RWPE1 (cell line): ENCODE results near the gene TMSB10.
"Not testable (repeated sequence)": the region's sequence is repeated elsewhere in the genome, so short reads cannot be mapped to it uniquely, and the experiment has no call there.

ENCODE experiments used
- CTCF ChIA-PET: fragments of 350-600 bp; sonication (Branson Sonifier 250); formaldehyde crosslinking; extraction: SDS; loops from one replicate; lab custom pipeline; 2021; lab: Yijun Ruan, JAX
- POLR2A ChIA-PET: fragments of 400-600 bp; formaldehyde crosslinking; extraction: SDS; loops from one replicate; lab custom pipeline; 2020; ENCODE audit warnings: antibody characterized with exemption; ENCODE audit not compliant: low non-redundant PET; lab: Yijun Ruan, JAX
- DNase-seq: peaks from one replicate; pipeline ENCODE4 v3.0.0; 2012; ENCODE audit warnings: low spot score
- H3K27ac ChIP-seq: fragments of 450-650 bp; 2 replicates; pipeline ENCODE4 v1.5.1; 2017
- TF ChIP-seq, protein P1 (sequence below): fragments of 450-650 bp; conservative IDR thresholded peaks from 2 replicates; pipeline ENCODE4 v1.5.1; 2017; ENCODE audit warnings: low read depth, mild to moderate bottlenecking

TMSB10 gene

DNA sequence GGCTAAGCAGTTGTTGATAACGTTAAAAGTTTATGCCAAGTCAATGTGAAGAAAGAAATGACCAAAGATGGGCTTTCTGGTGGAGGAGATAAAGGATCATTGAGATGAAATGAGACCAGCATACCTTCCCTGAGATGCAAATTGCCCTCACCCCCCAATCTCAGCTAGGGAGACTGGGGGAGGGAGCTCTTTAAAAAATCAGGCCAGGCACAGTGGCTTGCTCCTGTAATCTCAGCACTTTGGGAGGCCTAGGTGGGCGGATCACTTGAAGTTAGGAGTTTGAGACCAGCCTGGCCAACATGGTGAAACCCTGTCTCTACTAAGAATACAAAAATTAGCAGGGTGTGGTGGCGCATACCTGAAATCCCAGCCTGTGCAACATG lies 34.6 kb downstream of the TMSB10 start:
- DNase-seq: no peak
- no peak overlapping the region; the same call in 1 of the 2 replicates for H3K27ac ChIP-seq
- POLR2A ChIA-PET: no interaction called here
- TF ChIP-seq, protein P1, sequence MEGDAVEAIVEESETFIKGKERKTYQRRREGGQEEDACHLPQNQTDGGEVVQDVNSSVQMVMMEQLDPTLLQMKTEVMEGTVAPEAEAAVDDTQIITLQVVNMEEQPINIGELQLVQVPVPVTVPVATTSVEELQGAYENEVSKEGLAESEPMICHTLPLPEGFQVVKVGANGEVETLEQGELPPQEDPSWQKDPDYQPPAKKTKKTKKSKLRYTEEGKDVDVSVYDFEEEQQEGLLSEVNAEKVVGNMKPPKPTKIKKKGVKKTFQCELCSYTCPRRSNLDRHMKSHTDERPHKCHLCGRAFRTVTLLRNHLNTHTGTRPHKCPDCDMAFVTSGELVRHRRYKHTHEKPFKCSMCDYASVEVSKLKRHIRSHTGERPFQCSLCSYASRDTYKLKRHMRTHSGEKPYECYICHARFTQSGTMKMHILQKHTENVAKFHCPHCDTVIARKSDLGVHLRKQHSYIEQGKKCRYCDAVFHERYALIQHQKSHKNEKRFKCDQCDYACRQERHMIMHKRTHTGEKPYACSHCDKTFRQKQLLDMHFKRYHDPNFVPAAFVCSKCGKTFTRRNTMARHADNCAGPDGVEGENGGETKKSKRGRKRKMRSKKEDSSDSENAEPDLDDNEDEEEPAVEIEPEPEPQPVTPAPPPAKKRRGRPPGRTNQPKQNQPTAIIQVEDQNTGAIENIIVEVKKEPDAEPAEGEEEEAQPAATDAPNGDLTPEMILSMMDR: no peak
- CTCF ChIA-PET: interaction anchor here (0.7 kb wide), 1 partner anchor 43 kb away, joined by 3 read pairs; no protein-coding TSS in a partner anchor

DNA sequence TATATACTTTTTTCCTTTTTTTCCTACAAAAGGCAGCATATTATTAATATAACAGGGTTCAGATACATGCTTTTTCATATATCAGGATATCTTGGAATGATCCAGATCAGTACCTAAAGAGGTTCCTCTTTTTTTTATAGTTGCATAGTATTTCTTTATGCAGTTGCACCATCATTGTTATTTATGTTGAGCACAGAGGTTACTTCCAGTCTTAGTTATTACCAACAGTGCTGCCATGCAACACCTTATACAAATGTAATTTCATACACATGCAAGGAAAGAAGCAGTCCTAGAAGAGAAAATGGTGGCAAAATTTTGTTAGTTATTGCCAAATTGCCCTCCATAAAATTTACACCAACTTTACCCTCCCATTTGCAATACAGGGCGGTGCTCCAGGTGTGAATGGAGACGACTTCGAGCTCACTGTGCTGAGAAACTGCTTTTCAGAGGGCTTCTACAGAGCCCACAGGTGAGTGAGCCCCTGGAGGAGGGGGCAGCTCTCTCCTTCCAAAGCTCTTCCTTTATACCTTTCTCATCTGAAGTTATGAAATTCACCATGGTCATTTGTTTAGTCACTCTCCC lies 35.5 kb downstream of the TMSB10 start:
- CTCF ChIA-PET: interaction anchor here (0.6 to 0.7 kb wide), 2 partner anchors 15 to 221 kb away, joined by 3 to 4 read pairs; no protein-coding TSS in a partner anchor
- peak overlapping the region; percentile 21; the same call in 1 of the 2 replicates for H3K27ac ChIP-seq
- DNase-seq: no peak
- TF ChIP-seq, protein P1: no peak
- POLR2A ChIA-PET: no interaction called here

DNA sequence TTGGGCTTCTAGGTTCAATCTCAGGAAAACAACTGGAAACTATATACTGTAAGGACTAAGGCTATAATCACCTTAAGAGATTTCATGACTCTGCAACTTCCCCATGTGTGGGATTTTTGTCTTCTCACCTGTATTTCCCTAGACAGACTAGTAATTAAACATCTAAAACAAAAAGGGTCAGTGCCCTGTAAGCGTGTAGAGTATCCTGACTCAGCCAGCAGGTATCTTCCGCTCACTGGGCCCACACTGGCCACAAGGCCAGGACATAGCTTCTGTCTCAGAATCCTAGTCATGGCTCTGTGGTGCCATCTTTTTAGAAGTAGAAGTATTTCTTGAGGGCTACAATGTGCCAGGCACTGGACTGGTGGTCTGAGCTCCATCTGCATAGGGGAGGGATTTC lies 36.7 kb downstream of the TMSB10 start:
- no peak for DNase-seq
- ChIA-PET POLR2A (no interaction called here), CTCF (no interaction called here)
- H3K27ac ChIP-seq: peak overlapping the region; percentile 50; the same call in 1 of the 2 replicates
- TF ChIP-seq, protein P1: no peak

DNA sequence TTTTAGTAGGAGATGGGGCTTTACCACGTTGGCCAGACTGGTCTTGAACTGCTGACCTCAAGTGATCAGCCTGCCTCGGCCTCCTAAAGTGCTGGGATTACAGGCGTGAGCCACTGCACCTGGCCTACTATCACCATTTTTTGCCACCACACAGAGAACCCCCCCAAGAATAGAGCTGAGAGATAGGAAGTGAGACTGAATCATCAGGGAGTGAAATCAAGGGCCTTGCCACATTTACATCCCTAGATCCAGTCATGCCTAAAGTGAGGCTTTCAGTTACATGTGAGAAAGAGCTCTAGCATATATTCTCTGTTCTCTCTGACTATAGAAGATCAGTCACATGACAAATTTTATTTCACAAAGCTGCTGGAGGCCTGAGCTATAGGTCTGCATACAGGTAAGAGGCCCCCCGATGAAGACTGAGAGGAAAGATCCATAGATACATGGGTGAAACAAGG lies 37.5 kb downstream of the TMSB10 start:
- DNase-seq: no peak
- H3K27ac ChIP-seq: peak overlapping the region; percentile 50
- ChIA-PET CTCF (no interaction called here), POLR2A (no interaction called here)
- TF ChIP-seq, protein P1: no peak

DNA sequence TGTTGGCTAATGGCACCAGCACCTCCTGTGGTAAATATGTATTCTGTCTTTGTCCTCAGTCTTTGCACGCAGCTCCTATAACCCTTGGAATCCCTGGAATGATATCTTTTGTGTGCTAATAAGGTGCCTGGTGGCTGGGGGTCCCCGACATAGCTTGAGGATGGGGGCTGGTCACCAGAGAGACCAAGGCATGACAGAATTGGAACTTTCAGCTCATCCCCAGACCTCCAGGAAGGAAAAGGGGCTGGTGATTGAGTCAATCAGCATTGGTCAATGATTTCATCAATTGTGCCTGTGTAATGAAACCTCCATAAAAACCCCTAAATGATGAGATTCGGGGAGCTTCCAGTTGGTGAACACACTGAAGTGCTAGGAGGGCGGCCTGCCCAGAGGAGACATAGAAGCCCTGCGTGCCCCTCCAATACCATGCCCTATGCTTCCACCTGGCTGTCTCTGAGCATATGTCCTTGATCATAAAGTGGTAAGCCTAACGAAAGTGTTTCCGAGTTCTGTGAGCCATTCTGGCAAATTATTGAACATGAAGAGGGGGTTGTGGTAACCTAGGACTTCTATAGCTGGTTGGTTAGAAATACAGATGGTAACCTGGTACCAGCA lies 38.9 kb downstream of the TMSB10 start:
- peak overlapping the region; percentile 42 for H3K27ac ChIP-seq
- CTCF ChIA-PET: interaction anchor here (0.7 to 4.7 kb wide), 3 partner anchors 14 to 32 kb away, joined by 3 to 20 read pairs (median 7); no protein-coding TSS in a partner anchor
- DNase-seq: no peak
- POLR2A ChIA-PET: no interaction called here
- TF ChIP-seq, protein P1: no peak

DNA sequence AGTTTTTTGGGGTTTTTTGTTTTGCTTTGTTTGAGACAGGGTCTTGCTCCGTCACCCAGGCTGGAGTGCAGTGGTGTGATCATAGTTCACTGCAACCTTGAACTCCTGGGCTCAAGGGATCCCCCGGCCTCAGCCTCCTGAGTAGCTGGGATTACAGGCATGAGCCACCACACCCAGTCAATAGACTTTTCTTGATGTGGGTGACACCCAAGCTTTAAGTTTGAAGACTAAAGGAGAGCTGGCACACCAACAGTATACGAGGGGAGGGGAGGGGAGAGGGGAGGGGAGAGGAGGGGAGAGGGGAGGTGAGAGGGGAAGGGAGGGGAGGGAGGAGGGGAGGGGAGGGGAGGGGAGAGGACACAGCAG lies 40.4 kb downstream of the TMSB10 start:
- peak overlapping the region; percentile 97 for H3K27ac ChIP-seq
- ChIA-PET POLR2A (interaction anchor here (0.7 to 1.4 kb wide), 3 partner anchors 13 to 41 kb away, joined by 3 to 10 read pairs (median 3); no protein-coding TSS in a partner anchor), CTCF (interaction anchor here (1.2 to 4.7 kb wide), 2 partner anchors 20 to 23 kb away, joined by 3 to 20 read pairs; no protein-coding TSS in a partner anchor)
- DNase-seq: not testable (repeated sequence)
